Measurements from ENCODE around the gene ATP1B2. TPM values are rescaled to one million over a fixed set of nuclear protein-coding genes. Genes with fewer than 3 reads are reported as not detected.
"Not testable (repeated sequence)": the region's sequence is repeated elsewhere in the genome, so short reads cannot be mapped to it uniquely, and the experiment has no call there.

ATP1B2 gene
- total and polyA plus RNA-seq, 4 experiments from 2014 or later: 0.22 to 0.52 TPM; not detected in 2

GRCh38 chr17:7632492-7632894 is 18.2 kb upstream of the ATP1B2 start:
- Mint-ChIP-seq H3K9me3 (no peaks in the 10 kb centered on the region), H3K36me3 (no peaks in the 10 kb centered on the region), H3K27me3 (no peaks in the 10 kb centered on the region), H3K27ac (peak overlapping the region in 1 of 7 donors; percentile 10), H3K4me3 (no peak overlapping the region), H3K4me1 (peaks cover 1 to 6% (median 4%) of the 10 kb centered on the region in 4 donors)
- H3K4me1 ChIP-seq (ENCODE audit: insufficient read depth, low read length): peaks cover 3% of the 10 kb centered on the region
- no peaks in the 10 kb centered on the region for H3K27me3 ChIP-seq (ENCODE audit: insufficient read depth, low read length)
- H3K36me3 ChIP-seq (ENCODE audit: insufficient read depth, low read length): no peaks in the 10 kb centered on the region
- ChIA-PET CTCF (ENCODE audit: partially characterized antibody) (interaction anchor here (0.9 to 4.7 kb wide), 11 partner anchors 10 to 225 kb away, joined by 3 to 56 read pairs (median 3); partner anchors contain the start of genes ATP1B2, NAA38, TP53 and WRAP53), POLR2A (ENCODE audit: partially characterized antibody) (interaction anchor here (5.0 kb wide), 1 partner anchor 55 kb away, joined by 42 read pairs; the partner anchor contains the start of genes TP53 and WRAP53)
- peak in 4 of 5 donors; percentile 19 to 36 (median 30) for DNase-seq
- H3K9me3 ChIP-seq (ENCODE audit: control insufficient read depth in 1 of 2, low read length in 2 of 2): no peaks in the 10 kb centered on the region
- no peak overlapping the region for H3K4me3 ChIP-seq (ENCODE audit: low read length in 2 of 2)
- intact Hi-C loops (cut with micrococcal nuclease): loop anchor here (1.0 kb wide), 1 partner anchor 56 kb away; the partner anchor contains the start of gene WRAP53
- no peak overlapping the region for H3K27ac ChIP-seq (ENCODE audit: low read depth, low read length)

- H3K36me3 ChIP-seq (ENCODE audit: insufficient read depth, low read length): no peaks in the 10 kb centered on the region
- no peaks in the 10 kb centered on the region for H3K27me3 ChIP-seq (ENCODE audit: insufficient read depth, low read length)
- H3K4me1 ChIP-seq (ENCODE audit: insufficient read depth, low read length): peaks cover under 1% of the 10 kb centered on the region
- H3K4me3 ChIP-seq (ENCODE audit: low read length in 2 of 2): no peak overlapping the region
- H3K27ac ChIP-seq (ENCODE audit: low read depth, low read length): no peak overlapping the region
- no peaks in the 10 kb centered on the region for H3K27me3 Mint-ChIP-seq
- peaks cover 0 to 4% (median 2%) of the 10 kb centered on the region in 4 donors for H3K4me1 Mint-ChIP-seq
- H3K27ac Mint-ChIP-seq: no peak overlapping the region
- no peaks in the 10 kb centered on the region for H3K9me3 Mint-ChIP-seq
- H3K4me3 Mint-ChIP-seq: no peak overlapping the region
- no peak for DNase-seq
- ChIA-PET POLR2A (ENCODE audit: partially characterized antibody) (interaction anchor here (5.0 kb wide), 1 partner anchor 54 kb away, joined by 42 read pairs; the partner anchor contains the start of genes TP53 and WRAP53), CTCF (ENCODE audit: partially characterized antibody) (interaction anchor here (1.0 to 4.7 kb wide), 9 partner anchors 10 to 224 kb away, joined by 3 to 56 read pairs (median 3); partner anchors contain the start of genes ATP1B2, NAA38, TP53 and WRAP53)
- no peaks in the 10 kb centered on the region for H3K9me3 ChIP-seq (ENCODE audit: control insufficient read depth in 1 of 2, low read length in 2 of 2)
- intact Hi-C loops (cut with micrococcal nuclease): no loop called here
- H3K36me3 Mint-ChIP-seq: no peaks in the 10 kb centered on the region
Observed at GRCh38 chr17:7633093-7633492, 17.6 kb upstream of the ATP1B2 start.

DNA sequence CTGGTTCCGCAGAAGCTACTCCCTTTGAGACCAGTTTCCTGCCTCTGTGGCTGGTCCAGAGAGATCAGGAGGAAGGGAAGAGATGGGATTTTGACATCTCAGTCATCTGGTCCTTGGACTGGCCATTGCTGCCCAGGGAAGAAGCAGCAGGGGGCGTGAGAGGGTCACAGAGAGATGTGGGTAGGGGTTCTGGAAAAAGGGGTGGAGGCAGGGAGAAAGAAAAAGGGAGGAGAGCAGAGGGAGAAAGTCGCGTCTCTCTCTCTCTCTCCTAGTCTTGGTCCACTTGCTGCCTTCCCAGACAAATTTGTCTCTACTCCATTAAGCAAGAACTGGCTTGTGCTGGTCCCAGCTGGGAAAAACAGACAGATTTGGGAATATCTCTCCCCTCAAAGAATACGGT is 16.3 kb upstream of the ATP1B2 start:
- Histone ChIP-seq H3K4me3 (ENCODE audit: low read length in 2 of 2) (no peak overlapping the region), H3K27me3 (ENCODE audit: insufficient read depth, low read length) (no peaks in the 10 kb centered on the region), H3K9me3 (ENCODE audit: control insufficient read depth in 1 of 2, low read length in 2 of 2) (no peaks in the 10 kb centered on the region), H3K27ac (ENCODE audit: low read depth, low read length) (no peak overlapping the region), H3K4me1 (ENCODE audit: insufficient read depth, low read length) (no peaks in the 10 kb centered on the region), H3K36me3 (ENCODE audit: insufficient read depth, low read length) (no peaks in the 10 kb centered on the region)
- POLR2A ChIA-PET (ENCODE audit: partially characterized antibody): interaction anchor here (5.0 kb wide), 1 partner anchor 53 kb away, joined by 42 read pairs; the partner anchor contains the start of genes TP53 and WRAP53
- H3K4me3 Mint-ChIP-seq: no peak overlapping the region
- intact Hi-C loops (cut with micrococcal nuclease): no loop called here
- H3K4me1 Mint-ChIP-seq: peaks cover 0 to 4% (median 2%) of the 10 kb centered on the region in 4 donors
- no peak overlapping the region for H3K27ac Mint-ChIP-seq
- H3K36me3 Mint-ChIP-seq: no peaks in the 10 kb centered on the region
- no peaks in the 10 kb centered on the region for H3K9me3 Mint-ChIP-seq
- no peak for DNase-seq
- H3K27me3 Mint-ChIP-seq: no peaks in the 10 kb centered on the region
- CTCF ChIA-PET (ENCODE audit: partially characterized antibody): interaction anchor here (0.9 to 1.2 kb wide), 3 partner anchors 15 to 53 kb away, joined by 3 to 6 read pairs (median 3); partner anchors contain the start of gene TP53

DNA sequence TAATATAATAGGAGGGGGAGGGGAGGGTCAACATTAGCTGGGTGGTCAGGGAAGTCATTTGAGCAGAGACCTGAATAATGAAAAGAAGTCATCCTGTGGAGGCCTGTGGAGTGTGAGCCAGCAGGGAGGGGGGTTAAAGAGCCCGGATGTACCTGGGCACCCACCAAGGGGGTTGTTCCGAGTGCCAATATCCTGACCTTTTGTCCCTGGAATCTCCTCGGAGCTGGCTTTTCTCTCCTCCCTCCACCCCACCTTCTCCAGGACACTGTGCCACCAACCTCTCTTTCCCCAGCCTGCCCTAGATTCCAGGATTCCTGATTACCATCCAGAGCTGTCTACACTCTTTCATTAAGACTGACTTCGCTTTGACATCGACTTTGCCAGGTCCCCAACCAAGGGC is 14.6 kb upstream of the ATP1B2 start:
- POLR2A ChIA-PET (ENCODE audit: partially characterized antibody): interaction anchor here (0.9 kb wide), 1 partner anchor 21 kb away, joined by 3 read pairs; no protein-coding TSS in a partner anchor
- no peak overlapping the region for H3K4me3 Mint-ChIP-seq

DNA sequence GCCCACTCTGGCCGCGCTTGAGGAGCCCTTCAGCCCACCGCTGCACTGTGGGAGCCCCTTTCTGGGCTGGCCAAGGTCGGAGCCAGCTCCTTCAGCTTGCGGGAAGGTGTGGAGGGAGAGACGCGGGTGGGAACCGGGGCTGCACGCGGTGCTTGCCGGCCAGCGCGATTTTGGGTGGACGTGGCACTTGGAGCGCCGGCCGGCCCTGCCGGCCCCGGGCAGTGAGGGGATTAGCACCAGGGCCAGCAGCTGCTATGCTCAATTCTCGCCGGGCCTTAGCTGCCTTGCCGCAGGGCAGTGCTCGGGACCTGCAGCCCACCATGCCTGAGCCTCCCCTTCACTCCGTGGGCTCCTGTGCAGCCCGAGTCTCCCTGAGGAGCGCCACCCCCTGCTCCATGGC is 9.9 kb upstream of the ATP1B2 start:
- ChIA-PET POLR2A (ENCODE audit: partially characterized antibody) (interaction anchor here (1.2 to 1.4 kb wide), 2 partner anchors 13 to 36 kb away, joined by 3 to 4 read pairs; partner anchors contain the start of gene SAT2), CTCF (ENCODE audit: partially characterized antibody) (no interaction called here)
- H3K27ac Mint-ChIP-seq: no peak overlapping the region
- Histone ChIP-seq H3K36me3 (ENCODE audit: insufficient read depth, low read length) (no peaks in the 10 kb centered on the region), H3K4me3 (ENCODE audit: low read length in 2 of 2) (no peak overlapping the region), H3K9me3 (ENCODE audit: control insufficient read depth in 1 of 2, low read length in 2 of 2) (no peaks in the 10 kb centered on the region), H3K27ac (ENCODE audit: low read depth, low read length) (no peak overlapping the region), H3K4me1 (ENCODE audit: insufficient read depth, low read length) (no peaks in the 10 kb centered on the region), H3K27me3 (ENCODE audit: insufficient read depth, low read length) (no peaks in the 10 kb centered on the region)
- peaks cover 0 to 3% of the 10 kb centered on the region in 2 donors for H3K27me3 Mint-ChIP-seq
- H3K4me1 Mint-ChIP-seq: peaks cover 5 to 13% (median 9%) of the 10 kb centered on the region in 4 donors
- H3K36me3 Mint-ChIP-seq: no peaks in the 10 kb centered on the region
- H3K9me3 Mint-ChIP-seq: no peaks in the 10 kb centered on the region
- no peak overlapping the region for H3K4me3 Mint-ChIP-seq
- no peak for DNase-seq
- intact Hi-C loops (cut with micrococcal nuclease): no loop called here

More for the DNA sequence above, 14.6 kb upstream of the ATP1B2 start:
- Mint-ChIP-seq H3K36me3 (no peaks in the 10 kb centered on the region), H3K4me1 (peaks cover 0 to 4% (median under 1%) of the 10 kb centered on the region in 4 donors), H3K27ac (no peak overlapping the region), H3K27me3 (no peaks in the 10 kb centered on the region), H3K9me3 (no peaks in the 10 kb centered on the region)
- no peaks in the 10 kb centered on the region for H3K36me3 ChIP-seq (ENCODE audit: insufficient read depth, low read length)
- H3K27ac ChIP-seq (ENCODE audit: low read depth, low read length): no peak overlapping the region
- H3K27me3 ChIP-seq (ENCODE audit: insufficient read depth, low read length): no peaks in the 10 kb centered on the region
- no peak for DNase-seq
- intact Hi-C loops (cut with micrococcal nuclease): no loop called here
- no peaks in the 10 kb centered on the region for H3K9me3 ChIP-seq (ENCODE audit: control insufficient read depth in 1 of 2, low read length in 2 of 2)
- H3K4me1 ChIP-seq (ENCODE audit: insufficient read depth, low read length): no peaks in the 10 kb centered on the region
- CTCF ChIA-PET (ENCODE audit: partially characterized antibody): no interaction called here
- H3K4me3 ChIP-seq (ENCODE audit: low read length in 2 of 2): no peak overlapping the region

GRCh38 chr17:7641635-7642034 is 9.1 kb upstream of the ATP1B2 start:
- peak overlapping the region; percentile 23 to 82 (median 76) for H3K4me3 Mint-ChIP-seq
- H3K27me3 ChIP-seq (ENCODE audit: insufficient read depth, low read length); H3K4me1 ChIP-seq (ENCODE audit: insufficient read depth, low read length); intact Hi-C loops (cut with micrococcal nuclease); CTCF ChIA-PET (ENCODE audit: partially characterized antibody); H3K4me3 ChIP-seq (ENCODE audit: low read length in 2 of 2); H3K27ac ChIP-seq (ENCODE audit: low read depth, low read length); H3K9me3 ChIP-seq (ENCODE audit: control insufficient read depth in 1 of 2, low read length in 2 of 2); H3K9me3 Mint-ChIP-seq; H3K36me3 Mint-ChIP-seq; H3K27me3 Mint-ChIP-seq; H3K36me3 ChIP-seq (ENCODE audit: insufficient read depth, low read length): not testable (repeated sequence)
- peak; percentile 8 to 53 (median 31) for DNase-seq
- peak overlapping the region in 3 of 7 donors; percentile 63 to 81 (median 64) for H3K27ac Mint-ChIP-seq
- POLR2A ChIA-PET (ENCODE audit: partially characterized antibody): interaction anchor here (1.2 to 1.4 kb wide), 2 partner anchors 14 to 37 kb away, joined by 3 to 4 read pairs; partner anchors contain the start of gene SAT2
- H3K4me1 Mint-ChIP-seq: peaks cover 5 to 13% (median 9%) of the 10 kb centered on the region in 4 donors

DNA sequence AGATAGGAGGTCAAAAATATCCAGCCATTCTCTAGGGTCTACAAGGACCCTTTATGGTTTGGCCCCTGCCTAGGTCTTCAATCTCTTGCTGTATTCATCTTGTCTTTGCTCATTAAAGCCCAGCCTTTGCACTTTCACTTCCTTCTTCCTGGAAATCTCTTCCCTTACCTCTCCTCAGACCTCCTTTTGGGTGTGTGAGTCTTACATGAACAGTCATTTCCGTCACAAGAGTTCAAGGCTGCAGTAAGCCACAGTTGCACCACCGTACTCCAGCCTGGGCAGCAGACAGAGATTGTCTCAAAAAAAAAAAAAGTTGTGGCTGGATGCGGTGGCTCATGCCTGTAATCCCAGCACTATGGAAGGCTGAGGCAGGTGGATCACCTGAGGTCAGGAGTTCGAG is 6.0 kb upstream of the ATP1B2 start:
- Mint-ChIP-seq H3K27ac (peak overlapping the region in 1 of 7 donors; percentile 66), H3K4me3 (no peak overlapping the region), H3K9me3 (no peaks in the 10 kb centered on the region), H3K27me3 (peaks cover 9 to 11% of the 10 kb centered on the region in 2 donors), H3K36me3 (no peaks in the 10 kb centered on the region), H3K4me1 (peaks cover 6 to 14% (median 10%) of the 10 kb centered on the region in 4 donors)
- ChIA-PET CTCF (ENCODE audit: partially characterized antibody) (no interaction called here), POLR2A (ENCODE audit: partially characterized antibody) (no interaction called here)
- intact Hi-C loops (cut with micrococcal nuclease): no loop called here
- H3K4me1 ChIP-seq (ENCODE audit: insufficient read depth, low read length): peaks cover under 1% of the 10 kb centered on the region
- H3K36me3 ChIP-seq (ENCODE audit: insufficient read depth, low read length): no peaks in the 10 kb centered on the region
- DNase-seq: no peak
- H3K4me3 ChIP-seq (ENCODE audit: low read length in 2 of 2): no peak overlapping the region
- H3K9me3 ChIP-seq (ENCODE audit: control insufficient read depth in 1 of 2, low read length in 2 of 2): no peaks in the 10 kb centered on the region
- no peak overlapping the region for H3K27ac ChIP-seq (ENCODE audit: low read depth, low read length)
- no peaks in the 10 kb centered on the region for H3K27me3 ChIP-seq (ENCODE audit: insufficient read depth, low read length)

Measured in CD4-positive, alpha-beta memory T cell (primary cell).